ENCODE measurements around the gene NETO1. TPM values are rescaled to one million over a fixed set of nuclear protein-coding genes. Genes with fewer than 3 reads are reported as not detected.

NETO1 gene
- polyA plus RNA-seq, 4 donors = 0.90 to 1.9 (median 1.5) TPM

DNA sequence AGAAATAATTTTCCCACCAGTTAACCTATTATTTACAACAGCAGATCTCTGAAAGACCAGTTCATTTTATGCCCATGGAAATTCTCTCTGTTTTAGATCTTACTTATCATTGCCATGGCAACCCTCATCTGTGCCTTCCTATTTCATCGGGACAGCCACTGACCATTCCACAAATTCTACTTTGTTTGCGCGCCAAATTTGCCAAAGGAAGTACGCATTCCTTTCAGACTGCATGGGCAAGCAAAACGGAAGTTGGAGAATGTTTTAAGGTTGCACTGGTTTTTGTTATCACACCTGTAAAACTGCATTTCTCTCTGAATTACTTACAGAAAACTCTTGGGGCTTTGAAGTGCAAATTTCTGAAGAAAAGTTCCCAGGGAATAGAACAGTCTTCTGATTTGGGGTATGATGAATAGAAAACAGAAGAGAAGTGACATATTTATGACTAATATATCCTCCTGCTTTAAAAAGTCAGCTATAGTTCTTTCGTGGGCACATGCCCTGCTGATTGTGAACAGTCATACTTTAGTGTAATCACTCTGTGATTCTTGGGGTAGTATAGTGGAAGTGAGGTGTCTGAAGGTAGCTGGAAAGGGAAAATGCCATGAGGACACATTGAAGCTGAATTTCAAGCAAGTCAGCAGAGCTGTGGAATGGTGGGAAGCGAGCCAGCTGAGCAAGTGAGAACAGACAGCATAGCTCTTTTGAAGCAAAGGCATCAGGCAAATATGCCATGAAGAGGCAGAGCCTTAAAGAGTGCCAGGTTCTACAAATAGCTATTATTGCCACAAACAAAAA is 20.9 kb downstream of the NETO1 start:
- no peak for DNase-seq (ENCODE audit: low read depth in 4 of 4, low spot score in 3 of 4)

DNA sequence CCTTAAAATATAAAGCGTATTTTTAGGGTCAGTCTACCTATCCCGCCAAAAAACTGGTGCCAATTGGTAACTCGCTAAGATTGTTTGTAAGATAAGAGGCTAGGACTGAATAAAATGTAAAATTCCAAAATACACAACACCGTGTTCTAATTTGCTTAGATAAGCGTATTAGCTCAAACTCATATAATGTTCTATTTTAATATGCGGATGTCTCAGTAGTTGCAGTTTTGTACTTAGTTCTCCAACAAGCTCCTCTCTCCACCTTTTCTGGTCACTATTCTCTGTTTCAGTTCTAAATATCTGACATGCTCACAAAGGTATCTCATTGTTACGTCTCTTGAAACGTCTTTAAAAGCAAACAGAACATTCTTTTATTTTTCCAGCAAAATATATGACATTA is 24.0 kb downstream of the NETO1 start:
- no peak for DNase-seq (ENCODE audit: low read depth in 4 of 4, low spot score in 3 of 4)

DNA sequence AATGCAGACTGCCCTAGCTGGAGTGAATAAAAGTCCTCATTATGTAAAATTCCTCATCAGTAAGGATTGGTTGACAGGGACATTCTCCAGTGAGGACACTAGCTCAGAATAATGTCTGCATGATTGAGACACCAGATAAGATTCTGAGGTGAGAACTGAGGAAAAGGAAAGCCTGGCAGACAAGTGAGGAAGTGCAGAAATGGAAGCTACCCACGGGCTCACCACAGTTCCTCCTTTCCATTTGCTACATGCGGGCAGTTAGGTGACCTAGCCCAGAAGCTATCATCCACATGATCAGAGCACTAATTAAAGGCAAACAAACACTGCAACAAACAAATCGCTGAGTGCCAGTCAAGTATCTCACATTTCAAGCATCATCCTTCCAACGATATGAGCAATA is 27.7 kb downstream of the NETO1 start:
- DNase-seq (ENCODE audit: low read depth in 4 of 4, low spot score in 3 of 4) = no peak

DNA sequence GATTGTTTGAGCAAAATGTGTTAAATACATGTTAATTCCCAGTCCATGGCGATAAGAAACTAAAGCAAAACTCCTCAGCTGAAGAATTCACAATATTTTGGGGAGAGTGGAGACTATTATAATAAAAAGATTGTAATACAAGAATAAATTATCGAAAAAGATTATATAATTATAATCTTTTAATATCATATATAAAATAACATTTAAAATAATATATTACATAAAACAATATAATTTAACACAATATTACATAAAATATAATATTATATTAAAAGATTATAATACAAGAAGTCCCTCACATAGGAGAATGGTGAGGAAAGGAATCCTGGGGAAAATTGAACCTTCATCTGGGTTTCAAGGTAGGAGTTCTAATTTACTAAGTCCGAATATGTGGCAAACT is 33.1 kb downstream of the NETO1 start:
- DNase-seq (ENCODE audit: low read depth in 4 of 4, low spot score in 3 of 4) = no peak

DNA sequence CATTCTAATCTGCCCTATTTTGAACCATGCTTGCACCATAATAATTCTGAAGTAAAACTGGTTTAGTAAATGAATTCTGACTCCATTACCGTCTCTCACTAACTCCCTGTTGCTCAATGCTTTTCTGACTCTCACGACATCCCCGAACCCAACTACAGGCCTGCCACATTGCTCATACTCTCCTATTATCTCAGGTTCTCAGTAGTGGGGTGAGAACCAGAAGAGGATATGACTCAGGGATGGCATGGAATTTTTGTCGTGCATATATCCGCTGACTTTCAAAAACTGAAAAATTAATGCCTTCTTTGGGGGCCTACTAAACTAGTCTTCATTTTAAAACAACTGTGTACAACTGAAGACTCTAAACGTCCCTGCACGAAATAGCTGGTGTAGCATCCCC is 34.3 kb downstream of the NETO1 start:
- no peak for DNase-seq (ENCODE audit: low read depth in 4 of 4, low spot score in 3 of 4)

DNA sequence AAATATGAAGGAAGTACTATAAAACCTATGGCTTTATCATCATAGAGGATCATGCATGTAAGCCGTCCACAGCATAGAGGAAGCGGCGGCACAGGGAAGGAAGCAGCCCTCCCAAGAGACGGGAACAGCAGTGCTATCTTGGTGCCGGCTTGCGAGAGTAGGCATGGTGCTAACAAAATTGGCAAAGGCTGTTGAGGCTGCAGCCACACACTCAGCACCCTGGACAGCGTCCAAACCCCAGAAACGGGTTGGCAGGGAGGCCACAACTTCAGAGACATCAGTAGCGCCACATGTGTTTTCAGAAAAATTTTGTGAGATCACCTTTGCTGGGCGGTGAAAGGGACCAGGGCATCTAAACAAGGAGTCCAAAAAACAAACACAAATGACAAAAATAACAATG is 37.7 kb downstream of the NETO1 start:
- peak; percentile 15 to 38 (median 36) for DNase-seq (ENCODE audit: low read depth in 4 of 4, low spot score in 3 of 4)

DNA sequence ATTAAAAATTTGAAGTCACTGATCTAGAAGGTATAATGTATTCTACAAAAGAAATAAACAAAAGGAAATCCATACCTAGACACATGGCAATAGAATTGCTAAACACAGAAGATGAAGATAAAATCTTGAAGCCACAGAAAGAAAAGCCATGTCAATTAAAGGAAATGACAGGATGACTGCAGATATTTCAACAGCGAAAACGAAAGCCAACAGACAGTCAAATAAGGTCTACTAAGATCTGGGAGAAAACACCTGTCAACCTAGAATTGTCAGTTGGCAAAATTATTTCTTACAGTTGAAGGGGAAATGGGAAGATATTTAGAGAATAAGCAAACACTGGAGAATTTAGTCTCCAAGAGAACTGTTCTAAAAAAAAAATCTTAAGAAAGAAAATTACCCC is 39.2 kb downstream of the NETO1 start:
- DNase-seq (ENCODE audit: low read depth in 4 of 4, low spot score in 3 of 4) = no peak

DNA sequence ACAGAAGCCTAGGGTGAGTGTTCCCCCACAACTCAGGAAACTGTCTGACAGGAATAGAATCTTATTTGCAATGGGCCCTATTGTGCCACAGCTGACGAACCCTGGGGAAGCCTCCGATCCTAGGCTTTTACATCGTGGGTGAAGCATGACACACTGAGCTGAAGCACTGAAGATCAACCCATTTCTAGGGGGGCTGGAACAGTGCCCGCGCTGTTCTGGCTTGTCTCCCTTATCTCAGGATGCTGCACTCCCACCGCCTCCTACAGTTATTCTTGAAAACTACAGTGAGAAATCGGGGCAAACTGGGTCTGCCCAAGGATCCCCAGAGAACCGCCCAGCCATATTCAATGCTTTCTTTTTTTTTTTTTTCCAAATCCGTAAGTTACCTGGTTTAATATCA is 41.1 kb downstream of the NETO1 start:
- no peak for DNase-seq (ENCODE audit: low read depth in 4 of 4, low spot score in 3 of 4)

DNA sequence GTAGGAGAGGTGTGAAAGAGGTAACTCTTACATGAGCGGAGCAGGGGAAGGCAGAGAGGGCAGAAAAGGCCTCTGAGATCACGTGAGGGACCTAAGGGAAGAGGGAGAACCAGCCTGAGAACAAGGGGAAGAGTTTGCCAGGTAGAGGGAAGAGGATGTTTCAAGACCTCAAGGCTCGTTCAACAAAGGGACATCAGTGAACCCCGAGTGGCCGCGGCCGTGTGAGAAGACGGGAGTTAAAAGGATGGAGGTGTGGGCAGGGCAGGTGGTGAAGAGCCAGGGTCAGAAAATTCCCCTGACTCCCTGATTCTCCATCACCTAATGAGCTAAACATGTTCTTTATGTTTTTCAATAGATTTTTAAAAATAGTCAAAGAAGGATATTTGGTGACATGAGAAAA is 44.4 kb downstream of the NETO1 start:
- DNase-seq (ENCODE audit: low read depth in 4 of 4, low spot score in 3 of 4) = no peak

DNA sequence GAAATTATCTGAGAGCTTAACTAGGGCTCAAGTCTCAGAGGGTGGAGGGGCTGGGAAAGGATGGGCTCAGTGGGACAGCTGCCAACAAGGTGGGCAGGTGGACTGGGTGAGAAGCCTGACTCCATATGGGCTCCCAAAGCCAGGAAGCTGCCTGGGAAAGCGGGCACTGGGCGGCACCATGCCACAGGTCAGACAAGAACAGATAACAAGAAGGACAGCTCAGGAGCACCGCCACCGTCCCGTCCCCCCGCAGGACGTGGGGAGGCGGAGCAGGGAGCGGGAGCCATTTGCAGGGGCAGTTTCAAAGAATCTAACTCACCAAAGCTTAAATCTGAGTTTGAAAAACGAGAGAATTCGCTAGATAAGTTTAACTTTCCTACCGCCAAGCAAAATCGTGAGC is 45.6 kb downstream of the NETO1 start:
- DNase-seq (ENCODE audit: low read depth in 4 of 4, low spot score in 3 of 4) = no peak

DNA sequence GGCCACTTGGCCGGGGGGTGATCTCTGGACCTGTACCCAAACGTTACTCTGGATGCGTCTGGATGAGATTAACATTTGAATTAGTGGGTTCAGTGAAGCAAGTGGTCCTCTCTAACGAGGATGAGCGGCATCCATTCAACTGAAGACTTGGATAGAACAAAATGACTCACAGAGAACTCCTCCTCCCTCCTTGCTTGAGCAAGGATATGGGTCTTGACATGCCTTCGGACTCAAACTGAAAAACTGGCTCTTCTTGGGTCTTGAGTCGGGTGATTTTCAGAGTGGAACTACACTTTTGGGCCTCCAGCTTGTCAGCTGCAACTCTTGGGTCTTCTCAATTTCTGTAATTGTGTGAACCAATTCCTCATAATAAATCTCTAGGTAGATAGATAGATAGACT is 47.2 kb downstream of the NETO1 start:
- DNase-seq (ENCODE audit: low read depth in 4 of 4, low spot score in 3 of 4) = no peak

DNA sequence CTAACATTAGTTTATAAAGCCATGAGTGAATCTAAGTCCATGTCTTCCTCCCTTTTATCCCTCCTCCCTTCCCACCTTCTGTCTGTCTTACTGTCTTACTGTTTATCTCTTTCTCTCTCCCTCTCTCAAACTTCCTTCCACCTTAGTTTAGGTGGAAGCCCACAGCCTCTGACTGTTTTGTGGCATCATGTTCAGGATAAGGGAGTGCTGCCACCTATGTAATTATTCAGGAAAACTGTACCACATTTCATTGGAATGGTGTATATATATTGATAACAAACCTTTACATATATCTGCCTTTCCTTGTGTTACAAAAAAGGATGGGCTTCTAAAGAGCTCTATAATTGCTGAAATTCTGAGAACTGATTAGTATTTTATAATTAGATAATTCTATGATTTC is 48.7 kb downstream of the NETO1 start:
- DNase-seq (ENCODE audit: low read depth in 4 of 4, low spot score in 3 of 4) = no peak

DNA sequence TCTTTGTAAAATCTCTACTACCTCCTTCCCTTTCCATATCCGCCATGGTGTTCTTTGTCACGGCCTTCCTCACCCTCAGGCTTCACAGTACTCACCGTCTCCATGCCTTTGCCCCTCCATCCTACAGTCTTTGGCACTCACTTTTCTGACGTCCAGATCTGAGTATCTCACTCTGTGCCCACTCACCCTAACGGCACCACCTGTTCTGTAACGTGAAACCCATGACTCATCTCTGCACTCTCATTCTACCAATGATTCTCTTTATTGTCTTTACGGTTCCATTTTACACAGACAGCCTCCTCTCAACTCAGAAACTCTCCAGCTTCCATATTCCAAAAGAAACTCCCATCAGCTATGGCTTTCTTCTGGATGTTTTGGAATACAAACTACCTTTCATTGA is 56.7 kb downstream of the NETO1 start:
- DNase-seq (ENCODE audit: low read depth in 4 of 4, low spot score in 3 of 4) = no peak

DNA sequence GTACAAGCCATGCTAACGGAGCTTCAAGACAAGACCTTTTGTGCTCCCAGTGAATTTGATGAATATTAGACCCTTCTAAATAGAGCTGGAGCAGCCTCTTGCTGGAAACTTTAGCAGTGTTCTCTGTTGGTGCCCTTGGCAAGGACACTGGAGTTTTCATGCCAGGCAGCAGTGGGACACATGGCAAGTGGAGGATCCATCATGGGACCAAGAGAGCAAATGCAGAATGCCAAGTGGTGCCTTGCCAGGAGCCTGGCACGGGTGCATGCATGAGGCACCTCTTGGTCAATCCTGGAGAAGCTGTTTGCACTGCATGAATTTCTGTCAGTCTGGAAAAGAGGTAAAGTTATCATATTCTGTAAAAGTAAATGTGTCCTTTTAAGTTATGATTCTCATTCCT is 59.1 kb downstream of the NETO1 start:
- DNase-seq (ENCODE audit: low read depth in 4 of 4, low spot score in 3 of 4) = no peak

DNA sequence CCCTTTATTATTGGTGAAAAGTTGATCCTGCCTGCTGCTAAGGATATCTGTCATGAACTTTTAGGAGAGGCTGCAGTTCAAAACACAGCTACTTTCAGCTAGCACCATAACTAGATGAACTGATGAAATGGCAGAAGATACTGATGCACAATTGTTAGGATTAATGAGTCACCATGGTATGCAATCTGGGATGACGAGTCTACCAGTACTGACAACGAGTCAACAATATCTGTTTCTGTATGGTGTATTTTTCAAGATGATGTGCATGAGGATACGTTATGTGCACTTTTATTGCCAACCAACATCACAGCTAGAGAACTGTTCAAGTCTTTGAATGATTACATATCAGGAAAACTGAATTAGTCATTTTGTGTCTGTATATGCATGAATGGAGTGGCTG is 68.7 kb downstream of the NETO1 start:
- DNase-seq (ENCODE audit: low read depth in 4 of 4, low spot score in 3 of 4) = no peak

DNA sequence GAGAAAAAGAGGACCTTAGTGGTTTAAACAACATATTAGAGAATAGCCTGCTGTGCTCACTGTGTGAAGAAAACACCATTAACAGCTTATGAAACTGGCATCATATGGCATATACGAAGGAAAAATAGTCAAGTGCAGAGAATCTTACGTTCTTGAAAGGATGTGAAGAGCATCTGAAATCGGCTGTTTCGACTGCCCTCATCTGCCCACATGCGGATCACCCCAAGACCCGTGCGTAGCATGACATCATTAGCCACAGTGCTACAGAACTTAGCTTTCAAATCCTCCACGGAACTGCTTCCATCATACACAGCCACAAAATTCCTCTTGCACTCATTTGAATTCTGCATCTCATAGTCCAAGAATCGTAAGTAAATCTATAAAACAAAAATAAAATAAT is 84.3 kb downstream of the NETO1 start:
- no peak for DNase-seq (ENCODE audit: low read depth in 4 of 4, low spot score in 3 of 4)

DNA sequence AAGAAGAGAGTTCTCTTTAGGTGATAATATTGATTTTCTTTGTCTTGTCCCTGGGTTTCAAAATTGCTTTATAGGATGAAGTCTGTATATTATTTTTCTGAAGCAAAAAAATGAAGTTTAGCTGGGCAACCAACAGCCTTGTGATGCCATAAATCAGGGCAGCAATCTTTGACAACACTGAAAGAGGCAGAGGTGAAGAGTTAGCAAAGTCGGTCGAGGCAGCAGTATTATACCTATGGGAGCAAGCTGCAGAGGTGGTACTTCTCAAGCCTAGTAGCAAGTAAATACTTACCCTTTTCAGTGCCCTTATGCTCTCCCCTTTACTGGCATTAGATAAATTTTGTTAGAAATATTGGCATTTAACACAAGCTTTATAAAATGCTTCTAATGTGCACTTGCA is 92.9 kb downstream of the NETO1 start:
- no peak for DNase-seq (ENCODE audit: low read depth in 4 of 4, low spot score in 3 of 4)

DNA sequence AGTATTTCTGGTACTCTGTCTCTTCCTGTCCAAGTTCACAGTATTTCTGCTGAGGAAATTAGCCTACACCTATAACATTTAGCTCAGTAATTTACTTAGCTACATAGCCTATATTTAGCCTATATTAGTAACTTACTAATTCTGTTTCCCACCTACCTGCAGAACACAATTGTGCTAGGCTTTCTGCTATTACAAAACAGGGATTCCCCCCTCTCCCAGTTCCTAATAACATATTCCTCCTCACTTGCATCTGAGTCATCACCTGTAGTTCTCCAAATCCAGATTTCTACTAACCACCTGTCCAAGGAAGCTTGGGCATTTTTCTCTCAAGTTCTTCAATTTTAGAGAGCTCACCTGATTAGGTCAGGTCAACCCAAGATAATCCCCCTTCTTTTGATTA is 94.9 kb downstream of the NETO1 start:
- DNase-seq (ENCODE audit: low read depth in 4 of 4, low spot score in 3 of 4) = no peak

DNA sequence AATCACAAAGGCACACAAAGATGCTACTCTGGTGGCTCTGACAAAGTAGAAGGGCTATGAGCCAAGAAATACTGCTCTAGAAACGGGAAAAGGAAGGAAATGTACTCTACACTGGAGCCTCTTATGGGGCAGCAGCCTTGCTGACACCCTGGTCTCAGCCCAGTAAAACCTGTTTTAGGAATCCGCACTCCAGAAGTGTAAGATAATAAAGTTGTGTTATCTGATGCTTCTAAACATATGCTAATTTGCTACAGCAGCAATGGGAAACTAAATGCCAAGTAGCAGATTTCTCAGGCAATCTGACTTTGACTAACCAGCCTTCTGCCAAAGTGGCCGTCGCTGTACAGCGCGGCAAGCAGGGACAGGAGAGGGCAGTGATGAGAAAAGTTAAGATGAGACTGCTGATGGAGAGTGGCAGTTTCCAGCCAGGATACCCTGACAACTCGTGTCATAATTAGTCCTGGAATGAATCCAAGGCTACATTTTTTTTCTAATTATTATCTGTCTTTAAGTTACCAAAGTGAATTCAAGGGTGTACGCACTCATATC is 99.0 kb downstream of the NETO1 start:
- no peak for DNase-seq (ENCODE audit: low read depth in 4 of 4, low spot score in 3 of 4)

DNA sequence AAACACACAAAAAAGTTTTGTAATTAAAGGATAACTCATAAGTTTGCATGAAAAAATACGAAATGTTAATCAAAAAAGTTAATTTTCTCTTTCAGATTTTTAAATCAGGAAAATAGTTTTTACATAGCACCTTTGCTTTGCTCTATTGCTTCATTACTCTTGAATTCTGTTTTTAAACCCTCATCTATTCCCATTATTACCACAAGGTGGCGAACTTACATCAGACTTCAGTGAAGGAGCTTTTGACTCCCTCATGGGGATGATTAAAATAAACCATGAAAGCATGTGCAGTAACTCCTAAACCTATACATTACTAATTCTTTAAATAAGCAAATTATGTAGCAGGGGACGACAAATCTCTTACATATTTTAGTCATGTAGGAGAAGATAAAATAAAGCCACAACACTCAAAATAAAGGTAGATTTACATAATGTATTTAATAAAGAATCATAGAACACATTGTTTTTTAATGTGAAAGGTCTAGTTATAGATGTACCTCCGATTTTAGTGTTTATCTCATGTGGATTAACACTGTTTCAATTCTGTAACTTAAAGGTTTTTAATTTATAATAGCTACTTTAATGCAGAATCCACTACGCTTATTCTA is 105.2 kb downstream of the NETO1 start:
- DNase-seq (ENCODE audit: low read depth in 4 of 4, low spot score in 3 of 4) = peak; percentile 43 to 51 (median 49)

DNA sequence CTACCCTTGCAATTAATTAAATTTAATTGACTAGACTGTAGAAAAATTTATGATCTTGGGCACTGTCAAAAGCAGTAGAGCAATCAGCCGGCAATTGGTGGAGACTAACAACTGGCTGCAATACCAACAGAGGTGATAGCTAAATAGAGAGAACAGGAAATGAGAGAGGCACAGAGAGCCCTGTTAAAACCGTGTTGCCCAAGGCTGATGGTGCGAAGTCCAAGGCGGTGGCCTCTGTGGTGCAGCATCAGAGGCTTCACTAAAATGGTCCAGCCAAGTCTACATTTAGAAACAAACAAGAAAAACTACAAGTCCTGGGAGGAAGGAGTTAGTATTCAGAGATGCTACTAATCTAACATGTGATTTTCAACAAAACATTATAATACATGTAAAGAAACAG is 115.6 kb downstream of the NETO1 start:
- no peak for DNase-seq (ENCODE audit: low read depth in 4 of 4, low spot score in 3 of 4)

DNA sequence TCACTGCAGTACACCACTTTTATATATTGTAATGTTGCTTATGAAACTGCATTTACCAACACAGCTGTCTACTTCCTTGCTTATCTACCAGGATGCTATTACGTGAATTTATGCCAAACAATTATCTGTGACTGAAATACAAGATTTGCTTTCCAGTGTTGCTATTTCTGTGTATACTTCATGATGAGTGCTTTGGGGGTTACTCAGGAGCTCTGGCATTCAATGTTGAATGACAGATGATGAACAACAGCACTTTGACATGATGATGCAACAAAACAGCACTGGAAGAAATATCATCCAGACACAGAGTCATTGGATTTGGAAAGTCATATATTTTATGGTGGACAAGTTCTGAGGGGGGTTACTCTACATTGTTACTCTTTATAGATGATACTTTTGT is 125.8 kb downstream of the NETO1 start:
- no peak for DNase-seq (ENCODE audit: low read depth in 4 of 4, low spot score in 3 of 4)
